Panc1 (cell line): Measurements from ENCODE around the gene ITPKB.

Experiments
- CTCF ChIP-seq: fragments of 450-650 bp; IDR thresholded peaks from 2 replicates; pipeline ENCODE4 v1.5.1; 2017; ENCODE audit warnings: mild to moderate bottlenecking
- POLR2AphosphoS5 ChIP-seq: IDR thresholded peaks from 2 replicates; pipeline ENCODE4 v1.6.1; 2012; ENCODE audit warnings: mild to moderate bottlenecking, low read depth, low read length, moderate library complexity

GRCh38 chr1:226706684-226707083, 32.4 kb downstream of the ITPKB start:
- TF ChIP-seq CTCF (no peak), POLR2AphosphoS5 (no peak)
